H9 (cell line): ENCODE measurements around the gene DCC. TPM values are rescaled to one million over a fixed set of nuclear protein-coding genes. Genes with fewer than 3 reads are reported as not detected.

Experiments used
- DNase-seq: peaks from one replicate; pipeline ENCODE4 v3.0.0-alpha.2; 2017
- H2AFZ ChIP-seq: one replicate; pipeline ENCODE4 v1.6.1; 2013; ENCODE audit warnings: mild to moderate bottlenecking, low read length, control low read depth, moderate library complexity
- H2AK5ac ChIP-seq: 2 replicates; pipeline ENCODE4 v1.6.1; 2013; ENCODE audit warnings: low read length, control low read depth, mixed read lengths; ENCODE audit not compliant: insufficient read length
- H2BK120ac ChIP-seq: one replicate; pipeline ENCODE4 v1.6.1; 2013; ENCODE audit warnings: low read depth, mild to moderate bottlenecking, low read length, control low read depth, inconsistent platforms; ENCODE audit not compliant: poor library complexity, severe bottlenecking
- H2BK12ac ChIP-seq: 2 replicates; pipeline ENCODE4 v1.6.1; 2013; ENCODE audit warnings: low read length, control low read depth, mixed read lengths, low read depth; ENCODE audit not compliant: insufficient read length
- H2BK15ac ChIP-seq: 2 replicates; pipeline ENCODE4 v1.6.1; 2013; ENCODE audit warnings: low read depth, low read length, control low read depth
- H2BK20ac ChIP-seq: one replicate; pipeline ENCODE4 v1.6.1; 2013; ENCODE audit warnings: low read depth, mild to moderate bottlenecking, low read length, control low read depth, inconsistent platforms; ENCODE audit not compliant: poor library complexity, severe bottlenecking
- H2BK5ac ChIP-seq: 2 replicates; pipeline ENCODE4 v1.6.1; 2013; ENCODE audit warnings: low read length, control low read depth, mixed read lengths; ENCODE audit not compliant: insufficient read length
- H3K14ac ChIP-seq: 2 replicates; pipeline ENCODE4 v1.6.1; 2013; ENCODE audit warnings: low read length, control low read depth; ENCODE audit not compliant: insufficient read depth
- H3K18ac ChIP-seq: 2 replicates; pipeline ENCODE4 v1.6.1; 2013; ENCODE audit warnings: low read depth, mild to moderate bottlenecking, mixed read lengths, low read length, control low read depth; ENCODE audit not compliant: insufficient read length
- H3K23ac ChIP-seq: 2 replicates; pipeline ENCODE4 v1.6.1; 2013; ENCODE audit warnings: low read length, control low read depth, mixed read lengths, low read depth; ENCODE audit not compliant: insufficient read length
- H3K23me2 ChIP-seq: 2 replicates; pipeline ENCODE4 v1.6.1; 2013; ENCODE audit warnings: low read depth, mild to moderate bottlenecking, mixed read lengths, low read length, control low read depth; ENCODE audit not compliant: insufficient read length, poor library complexity, severe bottlenecking
- H3K27ac ChIP-seq: 2 replicates; pipeline ENCODE4 v1.5.1; 2013; ENCODE audit warnings: low read length, control low read depth, mixed read lengths, low read depth; ENCODE audit not compliant: insufficient read length
- H3K27me3 ChIP-seq: 2 replicates; pipeline ENCODE4 v1.6.1; 2013; ENCODE audit warnings: low read length, control low read depth, inconsistent platforms; ENCODE audit not compliant: insufficient read depth
- H3K4ac ChIP-seq: 2 replicates; pipeline ENCODE4 v1.6.1; 2013; ENCODE audit warnings: low read depth, mild to moderate bottlenecking, control low read depth, inconsistent platforms, low read length, moderate library complexity
- H3K4me1 ChIP-seq: 2 replicates; pipeline ENCODE4 v1.6.1; 2013; ENCODE audit warnings: low read length, control low read depth, inconsistent platforms; ENCODE audit not compliant: insufficient read depth
- H3K4me2 ChIP-seq: 2 replicates; pipeline ENCODE4 v1.6.1; 2013; ENCODE audit warnings: low read length, control low read depth, mixed read lengths; ENCODE audit not compliant: insufficient read length, insufficient read depth
- H3K56ac ChIP-seq: 2 replicates; pipeline ENCODE4 v1.6.1; 2013; ENCODE audit warnings: low read depth, mild to moderate bottlenecking, mixed read lengths, low read length, control low read depth; ENCODE audit not compliant: insufficient read length
- H3K79me1 ChIP-seq: 2 replicates; pipeline ENCODE4 v1.6.1; 2013; ENCODE audit warnings: low read depth, mild to moderate bottlenecking, moderate library complexity, low read length, control low read depth, inconsistent platforms; ENCODE audit not compliant: insufficient read depth, poor library complexity, severe bottlenecking
- H3K79me2 ChIP-seq: 2 replicates; pipeline ENCODE4 v1.6.1; 2013; ENCODE audit warnings: low read length, control low read depth, inconsistent platforms; ENCODE audit not compliant: insufficient read depth
- H3K9ac ChIP-seq: 2 replicates; pipeline ENCODE4 v1.6.1; 2013; ENCODE audit warnings: low read length, control low read depth, mixed read lengths; ENCODE audit not compliant: insufficient read length; ENCODE audit errors: extremely low read depth
- H3K9me3 ChIP-seq: one replicate; pipeline ENCODE4 v1.6.1; 2013; ENCODE audit warnings: low read depth, low read length, inconsistent platforms; ENCODE audit not compliant: control insufficient read depth
- H3T11ph ChIP-seq: one replicate; pipeline ENCODE4 v1.6.1; 2013; ENCODE audit warnings: mild to moderate bottlenecking, low read length, control low read depth, inconsistent platforms
- H4K20me1 ChIP-seq: one replicate; pipeline ENCODE4 v1.6.1; 2013; ENCODE audit not compliant: control insufficient read depth, insufficient read length, insufficient read depth
- H4K5ac ChIP-seq: 2 replicates; pipeline ENCODE4 v1.6.1; 2013; ENCODE audit warnings: low read depth, mild to moderate bottlenecking, mixed read lengths, low read length, control low read depth; ENCODE audit not compliant: insufficient read length
- H4K8ac ChIP-seq: replicated peaks from 2 replicates; pipeline ENCODE4 v1.6.1; 2013; ENCODE audit warnings: low read length, control low read depth, mixed read lengths, low read depth; ENCODE audit not compliant: insufficient read length
- H4K91ac ChIP-seq: 2 replicates; pipeline ENCODE4 v1.6.1; 2013; ENCODE audit warnings: low read depth, mild to moderate bottlenecking, moderate library complexity, mixed read lengths, low read length, control low read depth; ENCODE audit not compliant: insufficient read length
- H3K27ac Mint-ChIP-seq, 3 experiments: 2 replicates in 2 of 3; 3 replicates in 1 of 3; pipeline ENCODE4 v1.8.0; 2020 to 2021; ENCODE audit warnings: mixed read lengths in 3 of 3, mild to moderate bottlenecking in 1 of 3, moderate library complexity in 1 of 3
- H3K27me3 Mint-ChIP-seq: 2 replicates; pipeline ENCODE4 v1.8.0; 2021; ENCODE audit warnings: low read depth, mild to moderate bottlenecking, moderate library complexity, mixed read lengths
- H3K36me3 Mint-ChIP-seq, 3 experiments: 2 replicates in 2 of 3; 3 replicates in 1 of 3; pipeline ENCODE4 v1.8.0; 2020 to 2021; ENCODE audit warnings: low read depth in 3 of 3, mixed read lengths in 3 of 3; ENCODE audit not compliant: insufficient read depth in 1 of 3
- H3K4me1 Mint-ChIP-seq, 2 experiments: 2 replicates each; pipeline ENCODE4 v1.8.0; 2020; ENCODE audit warnings: mixed read lengths in 2 of 2
- H3K4me3 Mint-ChIP-seq, 2 experiments: 2 replicates in 1 of 2; 3 replicates in 1 of 2; pipeline ENCODE4 v1.8.0; 2020 to 2021; ENCODE audit warnings: mild to moderate bottlenecking in 2 of 2, mixed read lengths in 2 of 2, moderate library complexity in 1 of 2
- H3K9me3 Mint-ChIP-seq, 2 experiments: 2 replicates in 1 of 2; 3 replicates in 1 of 2; pipeline ENCODE4 v1.8.0; 2020; ENCODE audit warnings: mild to moderate bottlenecking in 2 of 2, mixed read lengths in 2 of 2, moderate library complexity in 1 of 2
- CTCF ChIP-seq: fragments of 200-600 bp; sonication (generic); conservative IDR thresholded peaks from 3 replicates; pipeline ENCODE4 v1.8.0; 2021; ENCODE audit warnings: antibody characterized with exemption, mild to moderate bottlenecking
- WGBS: extraction: QIAGEN DNeasy Blood & Tissue Kit; methylation state at CpG from one replicate; pipeline ENCODE4 v1.1.7; 2013; ENCODE audit warnings: missing lambda C conversion rate, low lambda C conversion rate, mixed read lengths; ENCODE audit not compliant: insufficient read length; ENCODE audit errors: extremely low coverage; 5-methylcytosine and 5-hydroxymethylcytosine counted together
- total RNA-seq: library from RNA; stranded (reverse); gene quantifications from 2 replicates; pipeline ENCODE4 v1.2.1, GENCODE V29; 2021

Gene DCC
- total RNA-seq, 1 experiment from 2014 or later: 0.35 TPM

- H3T11ph ChIP-seq: no peak overlapping the region
- H3K27me3 ChIP-seq: no peaks in the 10 kb centered on the region
- peak; percentile 46 for DNase-seq
- Mint-ChIP-seq H3K4me1 (peaks cover 17 to 24% of the 10 kb centered on the region in 2 experiments), H3K27me3 (no peaks in the 10 kb centered on the region; the same call in 1 of the 2 replicates), H3K4me3 (peak overlapping the region in 1 of 2 experiments; percentile 47; a peak in 2 of 5 replicates), H3K27ac (peak overlapping the region; percentile 88 to 97 (median 93)), H3K36me3 (peaks cover 2 to 5% (median 3%) of the 10 kb centered on the region in 3 experiments; a peak in 5 of 7 replicates), H3K9me3 (peaks cover 0 to 2% of the 10 kb centered on the region in 2 experiments; a peak in 2 of 5 replicates)
- no peak overlapping the region for H3K56ac ChIP-seq
- H3K79me2 ChIP-seq: no peaks in the 10 kb centered on the region
- no CpG with 5 or more reads among the region's 5 CpGs for WGBS
- no peak overlapping the region for H2AFZ ChIP-seq
- H3K79me1 ChIP-seq: no peaks in the 10 kb centered on the region
- no peak overlapping the region for H2BK5ac ChIP-seq
- no peak overlapping the region for H2BK20ac ChIP-seq
- H2BK15ac ChIP-seq: no peak overlapping the region
- TF ChIP-seq CTCF: no peak
- no peak overlapping the region for H2BK12ac ChIP-seq
- no peaks in the 10 kb centered on the region for H3K23me2 ChIP-seq
- H2BK120ac ChIP-seq: no peak overlapping the region
- H4K5ac ChIP-seq: no peak overlapping the region
- H4K20me1 ChIP-seq: no peaks in the 10 kb centered on the region
- no peaks in the 10 kb centered on the region; the same call in 1 of the 2 replicates for H3K4me1 ChIP-seq
- no peaks in the 10 kb centered on the region for H3K9me3 ChIP-seq
- H2AK5ac ChIP-seq: no peak overlapping the region
- H3K4me2 ChIP-seq: peak overlapping the region; percentile 37
- no peak overlapping the region for H3K23ac ChIP-seq
- H3K9ac ChIP-seq: no peak overlapping the region
- no peak overlapping the region for H4K91ac ChIP-seq
- no peak overlapping the region for H3K14ac ChIP-seq
- H3K27ac ChIP-seq: peak overlapping the region; percentile 11
- H3K18ac ChIP-seq: no peak overlapping the region
- no peak overlapping the region for H3K4ac ChIP-seq
- H4K8ac ChIP-seq: no peak overlapping the region
Observed at GRCh38 chr18:53458944-53459580, 1119.1 kb downstream of the DCC start.
